AG04449 (cell line): ENCODE measurements around the gene SOAT2.

Source experiments
- CTCF ChIA-PET: fragments of 350-600 bp; formaldehyde crosslinking; extraction: SDS; loops from one replicate; lab custom pipeline; 2021; ENCODE audit warnings: antibody characterized with exemption; lab: Yijun Ruan, JAX
- POLR2A ChIA-PET: fragments of 400-600, 350-600 bp; formaldehyde crosslinking; extraction: SDS; loops from one replicate; lab custom pipeline; 2020; ENCODE audit warnings: antibody characterized with exemption, inconsistent platforms; lab: Yijun Ruan, JAX
- DNase-seq: peaks from one replicate; pipeline ENCODE4 v3.0.0-alpha.2; 2010; ENCODE audit warnings: low read depth, low spot score
- H3K4me3 ChIP-seq: 2 replicates; pipeline ENCODE4 v1.5.1; 2011; ENCODE audit warnings: low read depth, mild to moderate bottlenecking, control low read depth, low read length
- CTCF ChIP-seq: IDR thresholded peaks from one replicate; pipeline ENCODE4 v1.5.1; 2011; ENCODE audit warnings: mild to moderate bottlenecking, moderate library complexity, low read length, control low read depth, inconsistent platforms; ENCODE audit not compliant: insufficient read depth; ENCODE audit errors: missing control alignments

SOAT2 gene

DNA sequence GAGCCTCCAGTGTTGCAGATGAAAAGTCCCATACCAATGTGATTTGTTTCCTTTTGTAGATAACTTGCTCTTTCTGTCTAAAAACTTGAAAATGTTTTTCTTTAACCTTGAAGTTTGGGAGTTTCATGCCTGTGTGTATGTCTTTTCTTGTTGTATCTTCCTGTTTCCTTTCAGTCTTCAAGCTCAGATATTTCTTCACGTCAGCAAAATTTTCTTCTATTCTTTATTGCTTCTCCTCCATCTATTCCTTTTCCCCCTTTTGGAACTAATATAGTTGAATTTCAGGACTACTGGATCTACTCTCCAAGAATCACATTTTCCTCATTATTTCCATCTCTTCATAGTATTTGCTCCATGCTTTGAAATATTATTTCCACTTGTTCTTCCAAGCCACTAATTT, 23.9 kb downstream of the SOAT2 start:
- no peak for DNase-seq
- POLR2A ChIA-PET: no interaction called here
- CTCF ChIA-PET: interaction anchor here (2.2 kb wide), 1 partner anchor 33 kb away, joined by 9 read pairs; no protein-coding TSS in a partner anchor
- H3K4me3 ChIP-seq: no peak overlapping the region
- no peak for TF ChIP-seq CTCF

GRCh38 chr12:53128780-53129569, 25.7 kb downstream of the SOAT2 start:
- CTCF ChIA-PET: interaction anchor here (1.0 to 3.3 kb wide), 4 partner anchors 30 to 63 kb away, joined by 3 to 18 read pairs (median 8); no protein-coding TSS in a partner anchor
- POLR2A ChIA-PET: no interaction called here
- TF ChIP-seq CTCF: no peak
- H3K4me3 ChIP-seq: no peak overlapping the region
- DNase-seq: no peak

- no peak for TF ChIP-seq CTCF
- POLR2A ChIA-PET: interaction anchor here (0.6 kb wide), 1 partner anchor 11 kb away, joined by 4 read pairs; no protein-coding TSS in a partner anchor
- CTCF ChIA-PET: interaction anchor here (1.3 to 3.3 kb wide), 2 partner anchors 28 to 57 kb away, joined by 3 to 18 read pairs; no protein-coding TSS in a partner anchor
- no peak overlapping the region for H3K4me3 ChIP-seq
- DNase-seq: no peak
These were observed 28.6 kb downstream of the SOAT2 start for GRCh38 chr12:53131844-53132243.

GRCh38 chr12:53133722-53134121, 30.4 kb downstream of the SOAT2 start:
- no peak for TF ChIP-seq CTCF
- CTCF ChIA-PET: interaction anchor here (1.1 to 1.3 kb wide), 2 partner anchors 9 to 26 kb away, joined by 3 to 4 read pairs; no protein-coding TSS in a partner anchor
- POLR2A ChIA-PET: no interaction called here
- DNase-seq: no peak
- H3K4me3 ChIP-seq: no peak overlapping the region

GRCh38 chr12:53143355-53143754, 40.1 kb downstream of the SOAT2 start:
- POLR2A ChIA-PET: interaction anchor here (0.7 kb wide), 1 partner anchor 11 kb away, joined by 4 read pairs; no protein-coding TSS in a partner anchor
- H3K4me3 ChIP-seq: no peak overlapping the region
- CTCF ChIA-PET: interaction anchor here (0.6 kb wide), 1 partner anchor 10 kb away, joined by 3 read pairs; no protein-coding TSS in a partner anchor
- no peak for DNase-seq
- no peak for TF ChIP-seq CTCF
